Activated CD8-positive, alpha-beta memory T cell treated with anti-CD3 and anti-CD28 coated beads for 36 hours (primary cell): Measurements from ENCODE around the gene NUP214. TPM values are rescaled to one million over a fixed set of nuclear protein-coding genes. Genes with fewer than 3 reads are reported as not detected.
"Not testable (repeated sequence)": the region's sequence is repeated elsewhere in the genome, so short reads cannot be mapped to it uniquely, and the experiment has no call there.

Experiments
- CTCF ChIA-PET: fragments of 350-600 bp; sonication (Branson Sonifier 250); formaldehyde crosslinking; loops from one replicate; lab custom pipeline; 2021; ENCODE audit warnings: antibody characterized with exemption; lab: Charles Lee
- POLR2A ChIA-PET: fragments of 350-600 bp; sonication (Branson Sonifier 250); formaldehyde crosslinking; loops from one replicate; lab custom pipeline; 2021; ENCODE audit warnings: antibody characterized with exemption; lab: Charles Lee
- total RNA-seq, 2 experiments: library from RNA; stranded (reverse); gene quantifications; one replicate each; pipeline ENCODE4 v1.2.3, GENCODE V29; 2021

NUP214 gene
- total RNA-seq, 2 experiments from 2014 or later, result 59.0 to 68.4 TPM

DNA sequence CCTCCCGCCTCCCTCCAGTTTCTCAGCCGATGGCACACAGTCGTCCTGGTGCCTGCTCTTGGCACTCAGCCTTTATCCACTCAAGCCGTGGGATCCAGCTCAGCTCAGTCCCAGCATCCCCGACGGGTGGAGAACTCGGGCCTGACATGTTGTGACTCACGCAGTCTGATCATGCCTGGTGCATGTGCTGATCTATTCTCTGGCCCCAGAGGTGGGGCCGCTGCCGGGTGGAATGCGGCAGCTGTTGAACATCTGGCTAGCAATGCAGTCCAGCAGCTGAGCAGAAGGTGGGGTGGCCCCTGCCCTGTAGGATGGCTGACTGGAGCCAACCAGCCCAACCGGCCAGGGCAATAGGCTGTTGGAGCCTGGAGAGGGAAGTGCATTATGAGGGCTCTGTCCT lies 30.8 kb upstream of the NUP214 start:
- CTCF ChIA-PET, result no interaction called here
- POLR2A ChIA-PET, result no interaction called here

DNA sequence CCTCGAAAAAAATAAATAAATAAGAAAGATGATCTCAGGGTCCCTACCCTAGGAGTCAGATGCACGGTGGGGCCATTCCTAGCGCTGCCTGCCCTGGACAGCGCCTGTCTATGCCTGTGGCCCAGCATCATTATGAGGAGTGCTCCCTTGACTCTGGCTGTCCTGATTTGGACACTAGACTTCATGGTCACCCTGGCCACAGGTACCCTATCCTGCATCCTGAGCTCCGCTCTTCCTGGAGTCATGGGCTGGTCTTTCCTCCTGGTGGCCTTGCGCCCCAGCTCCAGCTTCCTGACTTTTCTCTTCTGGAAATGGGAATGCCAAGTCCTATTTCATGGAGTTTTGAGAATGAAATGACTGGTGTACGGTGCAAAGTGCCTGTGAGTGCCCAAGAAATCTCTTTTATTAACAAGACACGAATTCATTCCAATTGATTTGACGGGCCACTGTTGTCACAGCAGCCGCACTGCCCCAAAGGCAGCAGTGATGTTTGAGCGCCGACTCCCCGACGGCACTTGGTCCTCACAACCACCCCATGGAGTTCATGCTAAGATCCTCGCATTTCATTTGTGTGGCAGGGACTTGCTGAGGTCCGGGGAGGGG lies 29.6 kb upstream of the NUP214 start:
- CTCF ChIA-PET, result no interaction called here
- POLR2A ChIA-PET, result no interaction called here

DNA sequence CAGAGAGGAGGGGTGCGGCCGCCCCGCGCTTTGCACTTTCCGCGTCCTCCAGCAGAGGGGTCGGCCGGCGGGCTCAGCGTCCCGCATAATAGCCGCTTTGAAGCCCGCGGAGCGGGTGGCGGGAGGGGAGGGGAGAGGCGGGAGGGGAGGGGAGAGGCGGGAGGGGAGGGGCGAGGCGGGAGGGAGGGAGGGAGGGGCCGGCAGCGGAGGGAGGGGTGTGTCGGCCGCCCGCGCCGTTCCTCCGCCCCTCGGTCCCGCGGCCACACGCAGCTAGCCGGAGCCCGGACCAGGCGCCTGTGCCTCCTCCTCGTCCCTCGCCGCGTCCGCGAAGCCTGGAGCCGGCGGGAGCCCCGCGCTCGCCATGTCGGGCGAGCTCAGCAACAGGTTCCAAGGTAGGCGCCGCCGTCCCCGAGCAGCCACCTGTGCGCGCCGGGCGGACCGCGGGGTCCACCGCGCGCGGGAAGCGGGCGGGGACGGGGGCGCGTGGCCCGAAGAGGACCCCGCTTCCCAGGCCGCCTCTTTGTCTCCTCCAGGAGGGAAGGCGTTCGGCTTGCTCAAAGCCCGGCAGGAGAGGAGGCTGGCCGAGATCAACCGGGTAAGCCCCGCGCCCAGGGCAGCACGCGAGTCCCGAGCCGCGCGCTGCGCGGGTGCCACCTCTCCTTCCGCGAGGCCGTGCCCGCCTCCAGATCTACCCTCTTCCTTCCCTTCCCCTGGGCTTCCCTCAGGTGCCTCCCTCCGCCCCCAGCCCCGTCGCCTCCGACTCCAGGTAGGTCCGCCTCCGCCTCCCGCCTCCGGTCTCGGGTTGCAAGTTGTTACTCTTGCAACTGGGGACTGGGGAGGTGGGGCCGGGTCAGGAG lies 28.9 kb upstream of the NUP214 start, which contains the start of gene AIF1L:
Gene AIF1L, plus strand, starts transcription at position 263 of the 857 bp plus-strand sequence. Its CDS starts 99 bp downstream, at position 362.
- POLR2A ChIA-PET, result no interaction called here
- CTCF ChIA-PET, result interaction anchor here (0.6 kb wide), 1 partner anchor 22 kb away, joined by 3 read pairs; no protein-coding TSS in a partner anchor

DNA sequence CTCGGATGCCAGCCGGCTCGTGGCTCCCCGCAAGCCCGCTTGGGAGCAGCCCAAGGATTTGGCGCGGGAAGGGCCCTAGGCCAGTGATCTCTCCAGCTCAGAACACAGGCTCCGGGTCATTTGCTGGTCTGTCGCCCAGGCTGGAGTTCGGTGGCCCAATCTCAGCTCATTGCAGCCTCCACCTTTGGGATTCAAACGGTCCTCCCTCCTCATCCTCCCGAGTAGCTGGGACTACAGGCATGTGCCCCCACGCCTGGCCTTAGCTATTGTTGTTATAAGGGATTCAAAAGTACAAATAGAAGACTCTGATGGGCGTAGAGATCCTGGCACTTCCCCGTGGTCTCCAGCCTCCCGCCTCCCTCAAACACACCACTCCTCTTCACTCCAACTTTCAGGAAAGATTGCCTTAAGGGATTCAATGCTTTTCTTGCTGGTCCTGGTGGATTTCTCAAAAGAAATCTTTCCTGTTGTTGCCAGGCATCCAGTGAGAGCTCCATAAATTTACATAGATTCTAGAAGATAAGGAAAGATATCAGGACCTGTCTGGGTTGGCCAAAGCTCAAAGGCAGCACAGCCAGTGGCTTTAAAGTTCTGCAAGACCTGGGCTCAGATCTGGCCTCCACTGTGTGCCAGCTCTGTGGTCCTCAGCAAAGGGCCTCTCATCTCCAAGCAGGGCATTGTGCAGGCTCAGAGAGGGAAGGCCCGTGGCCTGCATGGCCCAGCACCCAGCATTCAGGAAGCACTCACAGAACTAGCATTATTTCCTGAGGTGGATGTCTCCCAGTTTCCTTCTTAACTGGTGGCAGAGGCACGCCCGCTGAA lies 28.0 kb upstream of the NUP214 start:
- ChIA-PET POLR2A (no interaction called here), CTCF (interaction anchor here (0.6 to 1.6 kb wide), 2 partner anchors 21 to 40 kb away, joined by 3 read pairs; no protein-coding TSS in a partner anchor)

DNA sequence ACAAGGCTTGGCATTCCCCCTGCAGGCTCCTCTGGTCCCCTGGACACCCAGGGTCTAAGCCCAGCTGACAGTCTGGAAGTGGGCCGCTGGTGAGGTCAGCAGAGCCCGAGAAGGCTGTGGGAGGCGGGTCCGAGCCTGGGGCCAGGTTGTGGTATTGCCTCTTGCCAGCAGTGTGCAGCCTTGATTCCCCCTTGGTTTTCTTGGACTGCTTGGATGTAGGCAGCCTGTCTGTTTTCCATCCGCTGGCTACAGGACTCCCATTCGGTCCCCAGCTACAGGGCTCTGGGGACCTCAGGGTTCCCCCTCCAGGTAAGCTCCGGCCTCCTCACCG lies 27.5 kb upstream of the NUP214 start:
- CTCF ChIA-PET, result interaction anchor here (1.6 kb wide), 1 partner anchor 41 kb away, joined by 3 read pairs; no protein-coding TSS in a partner anchor
- POLR2A ChIA-PET, result no interaction called here

DNA sequence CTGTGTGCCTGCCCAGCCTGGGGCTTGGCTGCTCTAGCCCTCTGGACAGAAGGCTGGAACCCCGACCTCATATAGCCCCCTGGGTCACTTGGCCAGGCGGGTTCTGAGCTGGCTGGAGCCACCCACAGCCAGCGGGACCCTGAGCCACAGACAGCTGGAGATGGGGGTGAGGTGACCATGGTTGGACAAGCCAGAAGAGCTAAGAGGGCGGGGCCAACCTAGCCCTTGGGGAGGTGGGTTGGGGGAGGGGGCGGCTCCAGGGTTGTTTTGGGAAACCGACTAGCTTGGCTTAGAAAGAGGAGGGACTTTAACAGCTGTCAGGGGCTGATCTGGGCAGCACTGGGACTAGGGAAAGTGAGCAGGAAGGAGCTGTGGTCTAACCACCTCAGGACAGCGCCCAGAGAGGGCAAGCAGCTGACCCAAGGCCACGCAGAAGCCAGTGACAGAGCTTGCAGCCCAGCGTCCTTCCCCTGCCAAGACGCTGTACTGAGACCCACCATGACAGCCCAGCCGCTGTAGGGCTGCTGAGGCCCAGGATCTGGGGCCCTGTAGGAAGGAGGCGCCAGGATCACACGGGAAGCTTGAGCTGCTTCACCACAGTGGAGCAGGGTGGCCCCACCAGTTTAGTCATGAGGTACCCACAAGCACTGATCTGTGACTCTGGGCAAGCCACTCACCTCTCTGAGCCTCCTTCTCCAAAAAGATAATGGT lies 26.8 kb upstream of the NUP214 start:
- POLR2A ChIA-PET, result no interaction called here

DNA sequence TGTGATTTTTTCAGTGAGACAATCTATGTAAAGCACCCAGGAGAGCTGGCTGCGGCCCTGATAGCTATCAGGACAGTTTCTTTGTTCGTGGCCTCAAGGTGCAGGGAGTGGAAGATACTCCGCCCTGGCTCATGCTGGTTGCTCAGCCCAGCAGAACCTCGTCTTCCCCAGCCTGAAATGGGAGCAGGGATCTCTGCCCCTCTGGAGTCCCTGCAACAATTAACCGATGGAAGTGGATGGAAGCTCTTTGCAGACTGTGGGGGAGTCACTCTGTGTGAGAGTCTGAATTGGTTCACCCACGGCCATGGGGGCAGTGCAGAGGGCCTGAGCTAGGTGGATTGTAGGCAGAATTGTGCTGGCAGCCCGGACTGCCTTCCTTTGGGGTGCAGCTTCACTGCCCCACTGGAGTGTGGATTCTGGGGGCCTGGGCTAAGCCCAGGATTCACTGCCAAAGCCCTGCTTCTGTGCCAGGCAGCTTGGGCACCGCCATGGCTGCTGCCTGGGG lies 26.2 kb upstream of the NUP214 start:
- ChIA-PET POLR2A (no interaction called here), CTCF (interaction anchor here (0.5 kb wide), 1 partner anchor 372 kb away, joined by 3 read pairs; no protein-coding TSS in a partner anchor)

More for the DNA sequence above, 26.8 kb upstream of the NUP214 start:
- CTCF ChIA-PET, result interaction anchor here (1.6 kb wide), 1 partner anchor 41 kb away, joined by 3 read pairs; no protein-coding TSS in a partner anchor

DNA sequence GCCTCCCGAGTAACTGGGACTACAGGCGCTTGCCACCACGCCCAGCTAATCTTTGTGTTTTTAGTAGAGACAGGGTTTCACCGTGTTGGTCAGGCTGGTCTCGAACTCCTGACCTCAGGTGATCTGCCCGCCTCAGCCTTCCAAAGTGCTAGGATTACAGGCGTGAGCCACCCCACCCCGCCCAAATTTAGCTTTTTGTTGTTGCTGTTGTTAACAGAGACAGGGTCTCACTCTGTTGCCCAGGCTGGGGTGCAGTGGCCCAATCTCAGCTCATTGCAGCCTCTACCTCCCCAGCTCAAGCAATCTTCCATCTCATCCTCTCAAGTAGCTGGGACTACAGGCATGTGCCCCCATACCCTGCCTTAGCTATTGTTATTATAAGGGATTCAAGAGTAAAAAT lies 25.5 kb upstream of the NUP214 start:
- POLR2A ChIA-PET, result not testable (repeated sequence)
- CTCF ChIA-PET, result interaction anchor here (0.5 to 0.6 kb wide), 2 partner anchors 69 to 373 kb away, joined by 3 read pairs; no protein-coding TSS in a partner anchor

DNA sequence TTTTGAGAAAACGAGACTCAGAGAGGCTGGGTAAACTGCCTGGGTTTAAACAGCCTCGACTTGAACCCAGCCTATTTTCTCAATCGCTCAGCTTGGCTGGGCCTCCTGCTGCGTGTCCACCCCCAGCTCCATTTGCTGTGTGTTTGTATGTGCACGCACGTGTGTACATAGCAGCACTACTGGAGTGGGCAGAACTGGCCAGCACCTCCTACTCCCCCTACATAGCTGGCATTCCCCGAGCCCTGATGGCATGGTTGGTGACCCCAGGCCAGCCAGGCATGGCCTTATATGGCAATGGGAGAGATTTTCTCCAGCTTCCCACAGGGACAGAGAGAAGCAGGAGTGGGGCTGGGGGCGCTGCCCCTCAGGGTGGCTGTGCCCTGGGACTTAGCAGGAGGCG lies 24.9 kb upstream of the NUP214 start:
- ChIA-PET CTCF (interaction anchor here (0.6 kb wide), 1 partner anchor 69 kb away, joined by 3 read pairs; no protein-coding TSS in a partner anchor), POLR2A (no interaction called here)

DNA sequence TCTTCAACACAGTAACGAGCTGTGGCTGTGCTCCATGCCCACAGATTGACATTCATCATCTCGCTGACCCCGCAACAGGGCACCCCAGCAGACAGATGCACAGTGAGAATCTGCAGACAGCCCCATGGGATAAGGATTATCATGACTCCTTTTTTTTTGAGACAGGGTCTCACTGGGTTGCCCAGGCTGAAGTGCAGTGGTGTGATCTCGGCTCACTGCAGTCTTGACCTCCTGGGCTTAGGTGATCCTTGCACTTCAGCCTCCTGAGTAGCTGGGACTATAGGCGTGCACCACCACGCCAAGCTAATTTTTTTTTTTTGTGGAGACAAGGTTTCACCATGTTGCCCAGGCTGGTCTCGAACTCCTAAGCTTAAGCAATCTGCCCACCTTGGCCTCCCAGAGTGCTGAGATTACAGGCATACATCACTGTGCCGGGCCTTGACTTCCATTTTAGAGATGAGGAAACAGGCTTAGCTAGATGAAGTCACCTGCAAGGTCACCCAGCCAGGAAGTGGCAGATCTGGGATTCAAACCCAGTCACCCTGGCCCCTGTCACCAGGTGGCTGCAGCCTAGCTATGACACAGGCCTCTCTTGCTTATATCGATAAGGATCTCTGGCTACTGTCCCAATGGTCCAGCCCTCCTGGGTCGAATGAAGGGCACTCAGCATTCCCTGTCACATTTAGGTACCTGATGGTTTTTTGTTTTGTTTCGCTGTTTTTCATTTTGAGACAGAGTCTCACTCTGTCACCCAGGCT lies 24.0 kb upstream of the NUP214 start:
- POLR2A ChIA-PET, result interaction anchor here (0.5 kb wide), 1 partner anchor 42 kb away, joined by 7 read pairs; no protein-coding TSS in a partner anchor
- CTCF ChIA-PET, result no interaction called here

DNA sequence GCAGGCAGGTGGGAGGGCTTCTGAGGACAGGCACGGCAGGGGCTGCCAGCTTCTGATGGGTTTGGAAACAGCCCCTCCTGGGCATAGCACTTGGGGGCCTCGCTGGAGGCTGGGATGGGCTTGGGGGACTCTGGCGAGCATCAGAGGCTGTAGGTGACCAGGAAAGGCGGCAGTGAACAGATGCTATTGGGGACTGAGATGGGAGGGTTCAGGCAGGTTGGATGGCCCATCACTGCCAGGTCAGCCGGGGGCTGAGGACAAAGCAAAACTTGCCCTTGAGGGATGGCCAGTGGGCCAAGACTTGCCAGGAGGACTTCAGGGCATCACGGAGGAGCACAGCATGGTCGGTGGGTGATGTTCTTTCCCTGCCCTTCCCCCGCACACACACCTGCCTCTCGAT lies 22.4 kb upstream of the NUP214 start:
- POLR2A ChIA-PET, result no interaction called here
- CTCF ChIA-PET, result no interaction called here

DNA sequence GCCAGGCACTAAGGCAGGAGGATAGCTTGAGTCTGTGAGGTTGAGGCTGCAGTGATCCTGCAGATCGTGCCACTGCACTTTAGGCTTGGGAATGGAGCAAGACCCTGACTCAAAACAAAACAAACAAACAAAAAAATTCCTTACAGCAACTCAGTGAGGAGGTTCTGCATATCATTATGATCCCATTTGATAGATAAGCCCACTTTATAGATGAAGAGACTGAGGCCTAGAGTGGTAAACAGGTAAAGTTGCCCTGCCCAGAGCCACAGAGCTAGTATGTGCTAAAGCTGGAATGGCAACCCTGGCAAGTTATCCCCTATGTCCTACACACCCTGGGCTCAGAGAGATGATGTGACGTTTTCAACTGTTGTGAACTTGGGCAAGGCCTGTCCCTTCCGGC lies 21.9 kb upstream of the NUP214 start:
- CTCF ChIA-PET, result no interaction called here
- POLR2A ChIA-PET, result no interaction called here

DNA sequence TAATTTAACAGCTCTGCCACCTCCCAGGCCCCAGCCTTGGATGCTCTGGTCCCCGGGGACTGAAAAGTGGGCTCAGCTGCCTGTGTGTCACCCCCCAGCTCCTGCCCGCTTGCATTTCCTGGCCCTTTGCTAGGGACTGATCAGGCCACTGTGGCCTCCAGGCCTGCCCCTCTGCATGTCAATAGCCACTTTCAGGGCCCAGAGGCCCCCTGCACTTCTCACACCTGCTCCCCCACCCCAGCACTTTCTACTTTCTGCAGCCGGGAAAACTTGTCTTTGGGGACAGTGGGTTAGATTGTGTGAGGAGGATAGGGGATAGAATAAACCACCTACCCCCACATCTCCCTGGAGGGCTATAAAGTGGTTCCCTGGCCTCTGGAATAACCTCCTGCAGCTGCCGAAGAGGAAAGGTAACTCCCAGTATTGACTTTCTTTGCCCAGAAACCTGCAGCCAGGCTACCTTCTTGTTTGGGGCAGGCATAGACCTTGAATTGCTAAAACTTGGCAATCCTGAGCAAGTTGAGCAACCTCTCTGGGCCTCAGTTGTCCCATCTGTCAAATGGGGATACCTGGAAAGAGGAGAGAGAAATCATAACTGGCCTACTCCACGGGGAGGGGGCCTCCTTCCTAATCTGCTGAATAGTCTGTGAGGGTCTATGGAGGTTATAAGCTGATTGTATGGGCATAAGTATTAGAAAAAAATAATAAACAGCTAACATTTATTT lies 21.2 kb upstream of the NUP214 start:
- ChIA-PET POLR2A (no interaction called here), CTCF (no interaction called here)

DNA sequence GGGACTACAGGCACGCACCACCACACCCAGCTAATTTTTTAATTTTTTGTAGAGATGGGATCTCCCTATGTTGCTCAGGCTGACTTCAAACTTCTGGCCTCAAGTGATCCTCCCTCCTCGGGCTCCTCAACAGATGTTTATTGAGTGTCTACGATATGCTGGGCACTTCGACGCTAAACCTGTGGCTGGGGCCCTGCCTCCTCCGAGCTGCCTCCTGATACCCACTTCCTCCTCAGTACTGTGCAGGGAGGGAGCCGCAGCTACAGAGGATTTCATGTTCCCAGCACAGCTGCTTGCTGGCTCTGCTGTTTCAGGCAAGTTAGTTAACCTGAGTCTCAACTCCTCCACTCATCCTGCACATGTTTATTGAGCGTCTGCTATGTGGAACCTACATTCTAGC lies 19.4 kb upstream of the NUP214 start:
- CTCF ChIA-PET, result no interaction called here
- POLR2A ChIA-PET, result no interaction called here

DNA sequence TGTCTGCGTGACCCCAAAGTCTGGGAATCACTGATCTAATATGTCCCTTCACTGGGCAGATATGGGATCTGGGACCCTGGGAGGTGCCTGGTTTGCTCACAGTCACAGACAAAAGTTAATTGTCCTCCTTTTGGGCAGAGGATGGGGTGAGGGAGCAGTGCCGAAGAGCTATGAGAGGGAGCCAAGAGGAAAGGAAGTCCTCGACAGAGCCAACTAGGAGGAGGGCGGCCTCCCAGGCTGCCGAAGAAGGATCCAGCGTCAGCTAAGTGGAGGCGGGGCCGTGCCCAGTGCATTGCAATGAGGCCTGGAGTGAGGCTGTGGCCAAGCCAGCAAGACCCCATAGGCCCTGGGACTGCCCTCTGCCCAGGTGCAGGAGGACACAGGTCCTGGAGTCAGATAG lies 17.6 kb upstream of the NUP214 start:
- POLR2A ChIA-PET, result no interaction called here
- CTCF ChIA-PET, result no interaction called here

DNA sequence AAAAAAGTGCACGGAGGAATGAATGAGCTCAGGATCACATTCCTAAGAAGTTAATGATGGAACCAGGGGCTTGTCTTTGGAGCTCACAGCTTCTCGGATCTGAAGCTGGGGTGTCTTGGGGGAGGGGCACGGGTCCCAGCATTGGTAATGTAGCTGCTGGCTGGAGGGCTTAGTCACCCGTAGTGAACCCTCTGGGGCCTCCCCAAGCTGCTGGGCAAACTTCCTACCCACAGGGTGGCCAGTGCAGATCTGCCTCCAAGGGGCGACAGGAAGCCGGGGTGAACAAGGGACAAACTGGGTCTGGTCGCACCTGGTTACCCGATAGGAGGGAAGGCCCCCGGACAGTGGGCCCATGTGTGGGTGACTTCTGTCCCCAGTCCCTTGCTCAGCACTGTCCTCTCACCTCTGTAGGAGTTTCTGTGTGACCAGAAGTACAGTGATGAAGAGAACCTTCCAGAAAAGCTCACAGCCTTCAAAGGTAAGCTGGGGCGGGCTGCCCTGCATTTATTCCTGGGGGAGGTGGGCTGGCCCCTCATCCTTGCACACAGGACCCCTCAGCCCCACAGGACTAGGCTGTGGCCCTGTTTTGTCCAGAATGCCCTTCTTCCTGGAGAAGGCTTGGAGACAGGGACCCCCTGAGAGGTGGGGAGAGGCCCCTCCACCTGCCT lies 14.1 kb upstream of the NUP214 start:
- ChIA-PET CTCF (interaction anchor here (0.6 kb wide), 1 partner anchor 39 kb away, joined by 3 read pairs; no protein-coding TSS in a partner anchor), POLR2A (no interaction called here)

DNA sequence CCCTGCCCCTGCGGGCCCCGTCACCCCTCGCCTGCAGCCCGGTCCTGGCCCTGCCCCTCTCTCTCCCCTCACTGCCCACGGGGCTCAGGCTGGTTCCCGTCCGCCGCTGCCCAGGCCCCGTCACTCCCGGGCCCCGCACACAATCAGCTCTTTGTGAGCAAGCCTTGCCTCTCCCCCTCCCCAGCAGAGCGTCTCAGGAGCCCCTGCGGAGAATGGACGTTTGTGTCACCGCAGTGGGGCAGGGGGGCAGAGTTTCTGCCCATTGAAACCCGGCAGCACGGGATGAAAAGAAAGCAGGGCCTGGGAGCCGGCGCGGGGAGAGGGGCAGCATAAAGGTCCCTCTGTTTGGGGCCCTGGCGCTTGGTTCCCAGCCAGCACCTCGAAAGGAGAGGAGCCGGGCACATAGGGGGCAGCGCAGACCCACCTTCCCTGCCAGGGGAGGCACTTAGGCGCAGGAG lies 13.5 kb upstream of the NUP214 start:
- ChIA-PET POLR2A (no interaction called here), CTCF (no interaction called here)
